Inflammatory macrophage treated with lipopolysaccharide for 4 hours (primary cell): Measurements from ENCODE around the gene NAAA.
"Not testable (repeated sequence)": the region's sequence is repeated elsewhere in the genome, so short reads cannot be mapped to it uniquely, and the experiment has no call there.

ENCODE experiments used
- DNase-seq: peaks from one replicate; pipeline ENCODE4 v3.0.0-alpha.2; 2020

Gene NAAA

GRCh38 chr4:75916091-75916661 lies 24.6 kb downstream of the NAAA start:
- DNase-seq = peak; percentile 43

- no peak for DNase-seq
Measured at GRCh38 chr4:75912968-75913367, 27.8 kb downstream of the NAAA start.

GRCh38 chr4:75910831-75911230 lies 30.0 kb downstream of the NAAA start:
- not testable (repeated sequence) for DNase-seq

GRCh38 chr4:75909405-75909804 lies 31.4 kb downstream of the NAAA start:
- no peak for DNase-seq

GRCh38 chr4:75908555-75908954 lies 32.3 kb downstream of the NAAA start:
- no peak for DNase-seq

- DNase-seq = peak; percentile 65
Measured at GRCh38 chr4:75907966-75908365, 32.8 kb downstream of the NAAA start.

GRCh38 chr4:75904076-75904475 lies 36.7 kb downstream of the NAAA start:
- DNase-seq = no peak

- no peak for DNase-seq
Measured at GRCh38 chr4:75902352-75902751, 38.5 kb downstream of the NAAA start, which contains the start of gene PPEF2. Gene PPEF2, minus strand, starts transcription at chr4:75902452. Its CDS starts 6,127 bp downstream, at chr4:75896325.

GRCh38 chr4:75898536-75898935 lies 42.3 kb downstream of the NAAA start:
- DNase-seq = no peak

GRCh38 chr4:75895744-75896314 lies 45.0 kb downstream of the NAAA start:
- peak; percentile 30 for DNase-seq

GRCh38 chr4:75892508-75892907 lies 48.3 kb downstream of the NAAA start:
- no peak for DNase-seq

GRCh38 chr4:75891611-75892010 lies 49.2 kb downstream of the NAAA start:
- DNase-seq = no peak

GRCh38 chr4:75889537-75890199 lies 51.1 kb downstream of the NAAA start:
- no peak for DNase-seq

GRCh38 chr4:75886104-75886503 lies 54.7 kb downstream of the NAAA start:
- no peak for DNase-seq

- DNase-seq = no peak
Measured at GRCh38 chr4:75881476-75881875, 59.3 kb downstream of the NAAA start.

GRCh38 chr4:75880278-75880677 lies 60.5 kb downstream of the NAAA start:
- no peak for DNase-seq

- no peak for DNase-seq
Measured at GRCh38 chr4:75878246-75878756, 62.5 kb downstream of the NAAA start.

GRCh38 chr4:75876218-75876617 lies 64.6 kb downstream of the NAAA start:
- no peak for DNase-seq

GRCh38 chr4:75869100-75869499 lies 71.7 kb downstream of the NAAA start:
- DNase-seq = no peak

GRCh38 chr4:75867130-75867529 lies 73.7 kb downstream of the NAAA start:
- no peak for DNase-seq
